ENCODE data around the gene PLLP.

Gene PLLP

GRCh38 chr16:57265850-57266530 lies 18.5 kb downstream of the PLLP start:
- H3K9ac ChIP-seq (ENCODE audit: low read length), result no peak overlapping the region
- H3K4me1 ChIP-seq (ENCODE audit: control insufficient read depth, insufficient read depth, low read length), result no peaks in the 10 kb centered on the region
- H3K36me3 ChIP-seq (ENCODE audit: control insufficient read depth, insufficient read depth, low read length), result no peaks in the 10 kb centered on the region
- H3K27me3 ChIP-seq (ENCODE audit: control insufficient read depth, insufficient read depth, low read length), result no peaks in the 10 kb centered on the region
- H3K4me3 ChIP-seq (ENCODE audit: low read length), result no peak overlapping the region
- no peak overlapping the region for H3K27ac ChIP-seq (ENCODE audit: low read depth, low read length)

- Histone ChIP-seq H3K9ac (ENCODE audit: low read length) (no peak overlapping the region), H3K27me3 (ENCODE audit: control insufficient read depth, insufficient read depth, low read length) (no peaks in the 10 kb centered on the region), H3K4me1 (ENCODE audit: control insufficient read depth, insufficient read depth, low read length) (no peaks in the 10 kb centered on the region), H3K4me3 (ENCODE audit: low read length) (no peak overlapping the region), H3K27ac (ENCODE audit: low read depth, low read length) (no peak overlapping the region), H3K36me3 (ENCODE audit: control insufficient read depth, insufficient read depth, low read length) (no peaks in the 10 kb centered on the region)
These were observed 19.5 kb downstream of the PLLP start for GRCh38 chr16:57264950-57265371.

- no peak overlapping the region for H3K9ac ChIP-seq (ENCODE audit: low read length)
- H3K4me1 ChIP-seq (ENCODE audit: control insufficient read depth, insufficient read depth, low read length), result no peaks in the 10 kb centered on the region
- H3K27ac ChIP-seq (ENCODE audit: low read depth, low read length), result no peak overlapping the region
These were observed 20.1 kb downstream of the PLLP start for GRCh38 chr16:57264381-57264780.

GRCh38 chr16:57263541-57264351 lies 20.7 kb downstream of the PLLP start:
- Histone ChIP-seq H3K4me1 (ENCODE audit: control insufficient read depth, insufficient read depth, low read length) (no peaks in the 10 kb centered on the region), H3K9ac (ENCODE audit: low read length) (no peak overlapping the region), H3K27me3 (ENCODE audit: control insufficient read depth, insufficient read depth, low read length) (no peaks in the 10 kb centered on the region), H3K36me3 (ENCODE audit: control insufficient read depth, insufficient read depth, low read length) (no peaks in the 10 kb centered on the region), H3K27ac (ENCODE audit: low read depth, low read length) (no peak overlapping the region), H3K4me3 (ENCODE audit: low read length) (no peak overlapping the region)

More at GRCh38 chr16:57264381-57264780, 20.1 kb downstream of the PLLP start:
- Histone ChIP-seq H3K4me3 (ENCODE audit: low read length) (no peak overlapping the region), H3K36me3 (ENCODE audit: control insufficient read depth, insufficient read depth, low read length) (no peaks in the 10 kb centered on the region), H3K27me3 (ENCODE audit: control insufficient read depth, insufficient read depth, low read length) (no peaks in the 10 kb centered on the region)

GRCh38 chr16:57262841-57263540 lies 21.5 kb downstream of the PLLP start:
- no peaks in the 10 kb centered on the region for H3K36me3 ChIP-seq (ENCODE audit: control insufficient read depth, insufficient read depth, low read length)
- H3K27ac ChIP-seq (ENCODE audit: low read depth, low read length), result no peak overlapping the region
- H3K4me1 ChIP-seq (ENCODE audit: control insufficient read depth, insufficient read depth, low read length), result no peaks in the 10 kb centered on the region
- no peak overlapping the region for H3K4me3 ChIP-seq (ENCODE audit: low read length)
- H3K9ac ChIP-seq (ENCODE audit: low read length), result no peak overlapping the region
- no peaks in the 10 kb centered on the region for H3K27me3 ChIP-seq (ENCODE audit: control insufficient read depth, insufficient read depth, low read length)

GRCh38 chr16:57261806-57262205 lies 22.7 kb downstream of the PLLP start:
- no peaks in the 10 kb centered on the region for H3K27me3 ChIP-seq (ENCODE audit: control insufficient read depth, insufficient read depth, low read length)
- H3K4me1 ChIP-seq (ENCODE audit: control insufficient read depth, insufficient read depth, low read length), result no peaks in the 10 kb centered on the region
- no peak overlapping the region for H3K9ac ChIP-seq (ENCODE audit: low read length)
- H3K27ac ChIP-seq (ENCODE audit: low read depth, low read length), result no peak overlapping the region
- H3K4me3 ChIP-seq (ENCODE audit: low read length), result no peak overlapping the region
- no peaks in the 10 kb centered on the region for H3K36me3 ChIP-seq (ENCODE audit: control insufficient read depth, insufficient read depth, low read length)

- Histone ChIP-seq H3K27ac (ENCODE audit: low read depth, low read length) (no peak overlapping the region), H3K9ac (ENCODE audit: low read length) (no peak overlapping the region), H3K4me1 (ENCODE audit: control insufficient read depth, insufficient read depth, low read length) (no peaks in the 10 kb centered on the region), H3K4me3 (ENCODE audit: low read length) (no peak overlapping the region), H3K27me3 (ENCODE audit: control insufficient read depth, insufficient read depth, low read length) (no peaks in the 10 kb centered on the region), H3K36me3 (ENCODE audit: control insufficient read depth, insufficient read depth, low read length) (peaks cover 3% of the 10 kb centered on the region)
These were observed 24.1 kb downstream of the PLLP start for GRCh38 chr16:57260294-57260929.

GRCh38 chr16:57258910-57259475 lies 25.5 kb downstream of the PLLP start:
- Histone ChIP-seq H3K4me3 (ENCODE audit: low read length) (no peak overlapping the region), H3K9ac (ENCODE audit: low read length) (no peak overlapping the region), H3K4me1 (ENCODE audit: control insufficient read depth, insufficient read depth, low read length) (no peaks in the 10 kb centered on the region), H3K27me3 (ENCODE audit: control insufficient read depth, insufficient read depth, low read length) (no peaks in the 10 kb centered on the region), H3K27ac (ENCODE audit: low read depth, low read length) (no peak overlapping the region), H3K36me3 (ENCODE audit: control insufficient read depth, insufficient read depth, low read length) (peaks cover 3% of the 10 kb centered on the region)

- Histone ChIP-seq H3K4me3 (ENCODE audit: low read length) (no peak overlapping the region), H3K4me1 (ENCODE audit: control insufficient read depth, insufficient read depth, low read length) (no peaks in the 10 kb centered on the region), H3K36me3 (ENCODE audit: control insufficient read depth, insufficient read depth, low read length) (peaks cover 3% of the 10 kb centered on the region), H3K9ac (ENCODE audit: low read length) (no peak overlapping the region), H3K27ac (ENCODE audit: low read depth, low read length) (no peak overlapping the region), H3K27me3 (ENCODE audit: control insufficient read depth, insufficient read depth, low read length) (no peaks in the 10 kb centered on the region)
These were observed 26.1 kb downstream of the PLLP start for GRCh38 chr16:57258226-57258909.

- Histone ChIP-seq H3K36me3 (ENCODE audit: control insufficient read depth, insufficient read depth, low read length) (peaks cover 9% of the 10 kb centered on the region), H3K27me3 (ENCODE audit: control insufficient read depth, insufficient read depth, low read length) (no peaks in the 10 kb centered on the region), H3K27ac (ENCODE audit: low read depth, low read length) (no peak overlapping the region), H3K9ac (ENCODE audit: low read length) (no peak overlapping the region), H3K4me3 (ENCODE audit: low read length) (no peak overlapping the region), H3K4me1 (ENCODE audit: control insufficient read depth, insufficient read depth, low read length) (no peaks in the 10 kb centered on the region)
These were observed 26.9 kb downstream of the PLLP start for GRCh38 chr16:57257455-57258070.

- Histone ChIP-seq H3K27me3 (ENCODE audit: control insufficient read depth, insufficient read depth, low read length) (no peaks in the 10 kb centered on the region), H3K9ac (ENCODE audit: low read length) (no peak overlapping the region), H3K27ac (ENCODE audit: low read depth, low read length) (no peak overlapping the region), H3K4me3 (ENCODE audit: low read length) (no peak overlapping the region), H3K4me1 (ENCODE audit: control insufficient read depth, insufficient read depth, low read length) (no peaks in the 10 kb centered on the region), H3K36me3 (ENCODE audit: control insufficient read depth, insufficient read depth, low read length) (peaks cover 11% of the 10 kb centered on the region)
These were observed 27.7 kb downstream of the PLLP start for GRCh38 chr16:57256601-57257395.

All from rectal smooth muscle tissue (tissue), 1 donor.